K562 (cell line): ENCODE measurements around the gene LTBP1. TPM values are rescaled to one million over a fixed set of nuclear protein-coding genes. Genes with fewer than 3 reads are reported as not detected.

Source experiments
- CBX2 ChIP-seq: fragments of 200-600 bp; sonication (generic); IDR thresholded peaks from one replicate; pipeline ENCODE4 v1.6.1; 2012; ENCODE audit warnings: mild to moderate bottlenecking, low read length, inconsistent platforms; ENCODE audit not compliant: insufficient read depth, poor library complexity, severe bottlenecking
- E4F1 ChIP-seq: fragments of 250-450 bp; sonication (Bioruptor Pico); IDR thresholded peaks from 2 replicates; pipeline ENCODE4 v1.5.0; 2021; ENCODE audit warnings: mild to moderate bottlenecking, borderline replicate concordance
- FOXJ2 ChIP-seq: fragments of 200-800 bp; sonication (Bioruptor generic); IDR thresholded peaks from 2 replicates; pipeline ENCODE4 v1.6.1; 2016; ENCODE audit warnings: missing genetic modification characterization, missing compliant biosample characterization
- HOMEZ ChIP-seq: fragments of 250-450 bp; sonication (Bioruptor Pico); IDR thresholded peaks from 2 replicates; pipeline ENCODE4 v1.4.0; 2020; ENCODE audit warnings: mild to moderate bottlenecking, moderate library complexity
- MAFF ChIP-seq: IDR thresholded peaks from 2 replicates; pipeline ENCODE4 v1.6.1; 2012; ENCODE audit warnings: low read length, improper control_type of control experiment
- PHB ChIP-seq: fragments of 250-450 bp; sonication (Bioruptor Pico); IDR thresholded peaks from 2 replicates; pipeline ENCODE4 v1.5.0; 2021
- SP2 ChIP-seq: IDR thresholded peaks from 2 replicates; pipeline ENCODE4 v1.6.1; 2011; ENCODE audit warnings: mild to moderate bottlenecking, low read depth, low read length, moderate library complexity; ENCODE audit not compliant: poor library complexity, severe bottlenecking; ENCODE audit errors: extremely low read depth
- U2AF1 ChIP-seq: fragments of 200-400 bp; formaldehyde crosslinking; optimal IDR thresholded peaks from 2 replicates; pipeline ENCODE3; 2017; ENCODE audit warnings: mild to moderate bottlenecking, low read depth, low read length, moderate library complexity
- USF1 ChIP-seq: sonication (generic); formaldehyde crosslinking; IDR thresholded peaks from 2 replicates; pipeline ENCODE4 v1.9.0; 2022; ENCODE audit warnings: mild to moderate bottlenecking, missing genetic modification reagents
- USF2 ChIP-seq: sonication (generic); formaldehyde crosslinking; IDR thresholded peaks from 2 replicates; pipeline ENCODE4 v1.5.0; 2020; ENCODE audit warnings: missing genetic modification reagents
- ZNF318 ChIP-seq, 2 experiments: fragments of 450-650 bp; IDR thresholded peaks; 2 replicates each; pipeline ENCODE4 v1.6.1; 2016; ENCODE audit warnings: mild to moderate bottlenecking in 2 of 2, borderline replicate concordance in 1 of 2, low read depth in 1 of 2, moderate library complexity in 1 of 2
- polyA plus RNA-seq, 8 experiments: library from polyadenylated mRNA; depleted of rRNA in 4 of 8; stranded (reverse) in 5 of 8; unstranded in 3 of 8; fragments of >200 nt; fragmentation: Nextera tagmentation in 2 of 8; fragmentation: Illumina TruSeq in 1 of 8; extraction: Ambion mirVana in 2 of 8; extraction: Trizol in 1 of 8; gene quantifications; 2 replicates each; pipeline versions ENCODE4 v1.2.1 to v1.2.3, GENCODE V29; 2011 to 2014; ENCODE audit warnings: inconsistent platforms in 1 of 8, missing spikeins in 1 of 8
- total RNA-seq, 7 experiments: library from RNA; depleted of rRNA in 6 of 7; stranded (reverse); fragments of >200 nt in 6 of 7; fragmentation: Illumina TruSeq in 2 of 7; extraction: Trizol in 2 of 7; gene quantifications; 2 replicates each; pipeline versions ENCODE4 v1.2.1 to v1.2.3, GENCODE V29; 2011 to 2021; ENCODE audit warnings: low replicate concordance in 1 of 7

LTBP1 gene
- total and polyA plus RNA-seq, 9 of the 15 experiments (the other 6 are each of a cell fraction or from before 2014, with no cell fraction given), result 3.6 to 16.4 (median 8.5) TPM

- TF ChIP-seq ZNF318 (IDR thresholded peaks at IDR 0.05; ENCODE audit: borderline replicate concordance in 1 of 2, low read depth in 1 of 2), result peak; percentile 65 to 99; a peak in 2 of 4 replicates
- no peak for TF ChIP-seq PHB (CRISPR knock-in tag)
- TF ChIP-seq CBX2, result no peak
- no peak for TF ChIP-seq HOMEZ (CRISPR knock-in tag)
- no peak for TF ChIP-seq MAFF
- TF ChIP-seq U2AF1, result no peak
- no peak for TF ChIP-seq SP2
- no peak for TF ChIP-seq E4F1 (CRISPR knock-in tag)
- TF ChIP-seq FOXJ2 (tag), result peak; percentile 97
- TF ChIP-seq USF2 (CRISPR knock-in tag), result no peak
- TF ChIP-seq USF1 (CRISPR knock-in tag), result no peak
Measured at GRCh38 chr2:33108483-33109443, 162.0 kb downstream of the LTBP1 start (continued).
